ENCODE measurements around the gene KIF1B. TPM values are rescaled to one million over a fixed set of nuclear protein-coding genes. Genes with fewer than 3 reads are reported as not detected.
A peak's percentile ranks its signal among the peaks of the same experiment; 100 is the strongest.

The KIF1B gene
- total and polyA plus RNA-seq, 9 of the 15 experiments (the other 6 are each of a cell fraction or from before 2014, with no cell fraction given) = 2.8 to 19.8 (median 11.9) TPM

- TF ChIP-seq ZNF316 (IDR thresholded peaks at IDR 0.05) (0 out of 2 replicates have a peak, but pooled peaks have one; percentile 19), E2F1 (CRISPR knock-in tag; IDR thresholded peaks at IDR 0.05) (peak; percentile 58; the same call in 1 of the 2 replicates), GABPA (tag; conservative IDR thresholded peaks at IDR 0.05; ENCODE audit: low read depth) (peak; percentile 65), PKNOX1 (IDR thresholded peaks at IDR 0.05) (peak; percentile 99), RBM25 (IDR thresholded peaks at IDR 0.05; ENCODE audit: low read depth, low read length, severe bottlenecking) (peak; percentile 100), HDGF (IDR thresholded peaks at IDR 0.05) (no peak), ZNF184 (CRISPR knock-in tag; IDR thresholded peaks at IDR 0.05) (no peak), TOE1 (IDR thresholded peaks at IDR 0.05; ENCODE audit: borderline replicate concordance) (peak; percentile 97), TOE1 (CRISPR knock-in tag; IDR thresholded peaks at IDR 0.05; ENCODE audit: borderline replicate concordance, low read depth) (no peak; the same call in 1 of the 2 replicates), PML (IDR thresholded peaks at IDR 0.05; ENCODE audit: low read length) (peak; percentile 79), SRSF1 (IDR thresholded peaks at IDR 0.05; ENCODE audit: low read depth, low read length) (peak; percentile 76; the same call in 1 of the 2 replicates), ARID3A (IDR thresholded peaks at IDR 0.05; ENCODE audit: borderline replicate concordance, low read depth, low read length) (no peak; the same call in 1 of the 2 replicates), TCF7 (IDR thresholded peaks at IDR 0.05; ENCODE audit: borderline replicate concordance) (0 out of 2 replicates have a peak, but pooled peaks have one; percentile 26), ZNF511 (CRISPR knock-in tag; IDR thresholded peaks at IDR 0.05) (0 out of 2 replicates have a peak, but pooled peaks have one; percentile 20), IRF2 (CRISPR knock-in tag; IDR thresholded peaks at IDR 0.05) (no peak), BACH1 (tag; IDR thresholded peaks at IDR 0.05) (no peak)
These were observed 188.5 kb downstream of the KIF1B start, which contains the start of gene PGD (continued) for GRCh38 chr1:10398734-10399443.
